IPS-15b (cell line): ENCODE data around the gene FMNL2.

Experiments used
- H3K27me3 ChIP-seq: one replicate; pipeline ENCODE4 v1.6.1; 2013; ENCODE audit warnings: low read length; ENCODE audit not compliant: control insufficient read depth, insufficient read depth
- H3K36me3 ChIP-seq: one replicate; pipeline ENCODE4 v1.6.1; 2013; ENCODE audit warnings: low read length; ENCODE audit not compliant: control insufficient read depth, insufficient read depth
- H3K4me1 ChIP-seq: one replicate; pipeline ENCODE4 v1.6.1; 2013; ENCODE audit warnings: mild to moderate bottlenecking, low read length; ENCODE audit not compliant: control insufficient read depth, insufficient read depth
- H3K4me3 ChIP-seq: one replicate; pipeline ENCODE4 v1.5.1; 2013; ENCODE audit warnings: low read depth, low read length
- H3K9ac ChIP-seq: one replicate; pipeline ENCODE4 v1.6.1; 2013; ENCODE audit warnings: low read depth, mild to moderate bottlenecking, low read length
- H3K9me3 ChIP-seq: one replicate; pipeline ENCODE4 v1.6.1; 2013; ENCODE audit warnings: mild to moderate bottlenecking, low read length; ENCODE audit not compliant: control insufficient read depth, insufficient read depth

FMNL2 gene

DNA sequence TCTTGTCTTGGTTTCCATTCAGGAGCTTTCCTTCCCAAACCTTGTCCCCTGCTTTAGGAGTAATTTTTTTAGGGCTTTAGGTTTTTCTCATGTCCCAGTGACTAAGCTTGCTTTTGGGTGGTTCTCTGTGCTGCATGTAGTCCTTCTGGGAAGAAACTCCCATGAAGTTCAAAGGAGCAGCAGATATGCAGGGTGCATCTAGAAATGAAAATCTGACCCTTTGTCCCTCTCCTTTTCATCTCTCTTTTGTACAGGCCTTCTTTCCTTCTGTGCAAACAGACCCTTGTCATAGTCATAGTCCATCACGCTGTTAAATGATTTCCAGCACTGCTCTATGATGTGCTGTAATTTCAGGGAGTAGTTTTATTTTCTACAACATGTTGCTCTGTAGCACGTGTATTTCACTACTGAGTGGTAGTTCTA, 20.4 kb downstream of the FMNL2 start:
- H3K9me3 ChIP-seq: no peaks in the 10 kb centered on the region
- no peaks in the 10 kb centered on the region for H3K4me1 ChIP-seq
- no peak overlapping the region for H3K9ac ChIP-seq
- H3K36me3 ChIP-seq: no peaks in the 10 kb centered on the region
- no peak overlapping the region for H3K4me3 ChIP-seq
- no peaks in the 10 kb centered on the region for H3K27me3 ChIP-seq

DNA sequence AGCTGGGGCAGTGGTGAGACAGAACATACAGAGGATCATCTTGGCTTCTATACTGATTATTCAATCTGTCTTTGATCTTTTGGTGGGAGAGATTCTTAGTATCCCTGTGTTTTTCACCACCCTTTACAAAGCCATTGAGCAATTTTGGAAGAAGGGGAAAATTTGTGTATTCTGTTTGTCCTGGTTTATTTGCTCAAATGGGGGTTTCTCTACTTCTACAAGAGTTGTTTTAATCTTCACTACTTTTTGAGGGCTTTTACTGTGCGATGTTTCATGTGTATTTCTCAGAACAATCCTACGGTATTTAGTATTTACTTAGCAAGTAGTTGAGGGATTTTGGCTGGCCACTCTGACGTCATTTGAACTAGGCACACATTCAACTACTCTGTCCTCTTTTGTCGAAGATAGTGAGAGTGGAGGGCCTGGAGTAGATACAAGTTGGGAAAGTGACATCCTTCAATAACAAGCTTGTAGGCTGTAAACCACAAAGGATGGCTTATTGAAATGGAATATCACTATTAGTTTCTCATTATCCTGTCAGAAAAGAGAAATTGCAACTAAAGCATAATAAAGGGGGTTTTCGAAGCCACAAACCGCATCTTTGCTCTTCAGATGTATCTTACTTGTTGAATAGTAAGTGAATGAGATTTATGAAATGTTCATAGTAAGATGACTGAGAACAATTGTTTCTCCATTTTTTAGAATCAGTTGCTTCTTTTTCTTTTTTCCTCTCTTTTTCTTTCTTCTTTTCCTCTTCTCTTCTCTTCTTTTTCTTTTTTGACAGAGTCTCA, 24.8 kb downstream of the FMNL2 start:
- H3K36me3 ChIP-seq: no peaks in the 10 kb centered on the region
- H3K27me3 ChIP-seq: no peaks in the 10 kb centered on the region
- no peak overlapping the region for H3K9ac ChIP-seq
- H3K4me3 ChIP-seq: no peak overlapping the region
- no peaks in the 10 kb centered on the region for H3K9me3 ChIP-seq
- no peaks in the 10 kb centered on the region for H3K4me1 ChIP-seq

DNA sequence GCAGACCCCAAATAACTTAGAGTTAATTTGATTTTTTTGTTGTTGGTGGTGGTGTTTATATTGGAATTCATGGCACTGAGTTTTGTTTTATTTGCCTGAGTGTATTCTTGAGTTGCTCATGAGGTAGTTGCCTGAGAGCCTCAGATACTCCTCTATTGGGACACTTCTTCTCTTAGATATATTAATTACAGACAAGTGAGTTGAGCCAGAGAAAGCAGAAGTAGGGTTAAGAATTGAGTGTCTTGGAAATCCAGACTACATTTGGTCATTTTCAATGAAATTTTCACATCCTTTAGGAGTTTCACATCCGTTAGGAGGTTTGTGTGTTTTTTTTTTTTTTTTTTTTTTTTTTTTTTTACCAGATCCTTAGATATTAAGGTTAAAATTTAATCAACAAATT, 29.0 kb downstream of the FMNL2 start:
- H3K4me1 ChIP-seq: peaks cover 1% of the 10 kb centered on the region
- no peak overlapping the region for H3K4me3 ChIP-seq
- no peak overlapping the region for H3K9ac ChIP-seq
- H3K36me3 ChIP-seq: no peaks in the 10 kb centered on the region
- no peaks in the 10 kb centered on the region for H3K9me3 ChIP-seq
- no peaks in the 10 kb centered on the region for H3K27me3 ChIP-seq

DNA sequence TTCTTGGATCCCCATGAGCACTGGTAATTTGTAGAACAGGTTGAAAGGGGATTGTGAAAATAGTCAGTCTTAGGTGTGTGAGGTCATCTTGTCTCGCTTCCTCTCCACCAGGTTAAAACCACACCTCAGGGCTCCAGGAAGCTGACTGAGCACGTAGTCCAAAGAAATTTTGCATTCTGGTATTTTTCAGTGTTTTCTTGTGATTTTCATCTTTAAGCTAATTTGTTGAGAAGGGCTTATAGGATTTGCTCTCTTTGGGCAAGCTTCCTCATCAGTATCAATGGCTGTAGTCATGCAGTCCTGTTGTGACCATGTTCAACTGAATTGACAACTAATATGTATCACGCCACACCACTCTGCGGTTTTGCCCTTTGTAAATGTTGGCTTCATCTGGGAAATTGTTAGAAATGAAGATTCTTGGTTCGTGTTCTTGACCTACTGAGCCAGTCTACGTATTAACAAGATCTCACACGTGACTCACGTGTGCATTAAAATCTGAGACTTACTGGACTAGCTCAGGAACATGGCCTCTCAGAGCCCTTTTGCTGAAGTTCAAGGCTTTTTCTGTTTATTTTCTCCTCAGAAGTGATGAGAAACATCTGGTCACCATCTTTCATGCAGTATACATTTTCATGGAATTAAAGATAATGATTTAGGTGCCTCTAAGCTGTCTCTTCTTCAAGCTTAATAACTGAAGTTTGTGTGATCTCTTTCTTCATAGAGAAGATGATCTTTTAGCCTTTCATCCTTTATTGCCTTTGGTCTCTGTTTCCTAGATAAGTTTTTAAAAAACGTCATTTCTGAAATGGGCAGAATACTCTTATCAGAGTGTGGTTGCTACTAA, 32.8 kb downstream of the FMNL2 start:
- Histone ChIP-seq H3K36me3 (no peaks in the 10 kb centered on the region), H3K4me1 (peaks cover 8% of the 10 kb centered on the region), H3K9ac (no peak overlapping the region), H3K4me3 (no peak overlapping the region), H3K27me3 (no peaks in the 10 kb centered on the region), H3K9me3 (no peaks in the 10 kb centered on the region)

DNA sequence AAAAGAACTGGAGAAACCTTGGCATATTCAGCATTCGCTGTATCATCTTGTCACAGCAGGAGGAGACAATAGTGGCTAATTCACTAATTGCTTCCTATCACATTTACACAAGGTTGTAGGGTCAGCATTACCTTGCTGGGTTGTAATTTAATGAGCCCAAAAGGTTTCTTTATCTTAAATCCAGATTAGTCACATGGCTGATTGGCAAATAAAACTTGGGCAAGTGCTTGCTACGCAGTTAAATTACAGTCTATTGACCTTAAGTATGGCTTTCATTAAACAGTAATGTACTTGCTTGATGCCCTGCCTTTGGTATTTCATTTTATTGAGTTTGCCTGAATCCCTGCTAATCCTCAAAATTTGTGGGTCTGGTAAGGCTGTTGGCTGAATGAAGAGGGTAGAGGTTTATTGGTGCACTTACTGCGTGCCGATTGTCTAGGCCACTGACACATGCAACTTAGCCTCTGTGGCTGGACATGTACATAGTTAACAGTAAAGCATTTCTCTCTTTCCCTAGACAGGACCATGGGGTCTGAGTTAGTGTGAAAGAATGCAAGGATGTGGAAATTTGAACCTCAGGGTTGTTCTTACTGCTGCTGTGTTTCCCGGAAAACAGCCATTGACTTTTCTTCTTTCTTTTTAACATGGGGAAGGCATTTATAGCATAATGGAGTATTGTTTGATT, 34.3 kb downstream of the FMNL2 start:
- Histone ChIP-seq H3K4me1 (peaks cover 8% of the 10 kb centered on the region), H3K27me3 (no peaks in the 10 kb centered on the region), H3K4me3 (no peak overlapping the region), H3K36me3 (no peaks in the 10 kb centered on the region), H3K9ac (no peak overlapping the region), H3K9me3 (no peaks in the 10 kb centered on the region)

DNA sequence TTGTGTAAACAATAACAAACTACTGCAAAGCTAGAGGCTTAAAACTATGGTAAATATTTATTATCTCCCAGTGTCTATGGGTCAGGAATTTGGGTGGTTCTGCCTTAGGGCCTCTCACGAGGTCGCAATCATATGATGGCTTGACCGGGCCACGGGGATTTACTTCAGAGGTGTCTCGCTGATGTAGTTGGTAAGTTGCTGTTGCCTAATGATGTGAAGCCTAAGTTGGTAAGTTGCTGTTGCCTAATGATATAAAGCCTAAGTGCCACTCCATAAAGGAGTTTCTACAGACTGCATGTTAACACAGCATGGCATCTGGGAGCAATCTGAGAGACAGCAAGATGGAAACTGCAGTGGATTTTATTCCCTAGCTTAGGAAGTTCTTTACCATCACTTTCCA, 35.8 kb downstream of the FMNL2 start:
- Histone ChIP-seq H3K4me1 (peaks cover 8% of the 10 kb centered on the region), H3K27me3 (no peaks in the 10 kb centered on the region), H3K4me3 (no peak overlapping the region), H3K9me3 (no peaks in the 10 kb centered on the region), H3K36me3 (no peaks in the 10 kb centered on the region), H3K9ac (no peak overlapping the region)

DNA sequence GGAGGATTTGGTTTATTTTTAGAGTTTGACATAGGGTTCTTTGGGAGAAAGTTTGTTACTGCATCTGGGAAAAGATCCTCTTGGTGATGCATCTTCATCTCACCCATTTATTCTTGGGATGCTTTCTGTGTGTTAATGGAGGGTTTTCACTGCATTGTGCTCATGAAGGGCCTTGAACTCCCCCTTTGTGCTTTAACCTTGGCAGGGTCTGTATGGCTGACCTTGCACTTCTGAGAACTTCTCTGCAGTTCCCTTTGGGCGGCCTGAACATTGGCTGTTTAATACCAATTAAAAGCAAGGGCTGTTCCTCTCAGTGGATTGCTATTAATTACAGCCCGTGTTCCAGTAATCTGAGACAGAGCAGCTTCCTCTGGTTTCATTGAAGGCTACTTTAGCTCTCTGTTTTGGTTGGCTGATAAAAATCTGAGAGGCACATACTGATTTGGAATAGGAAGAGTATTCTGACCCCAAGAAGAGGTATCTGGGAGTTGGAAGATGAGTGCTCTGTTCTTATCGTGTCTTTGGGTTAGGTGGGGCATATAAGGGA, 37.5 kb downstream of the FMNL2 start:
- H3K4me1 ChIP-seq: peaks cover 8% of the 10 kb centered on the region
- H3K9ac ChIP-seq: no peak overlapping the region

DNA sequence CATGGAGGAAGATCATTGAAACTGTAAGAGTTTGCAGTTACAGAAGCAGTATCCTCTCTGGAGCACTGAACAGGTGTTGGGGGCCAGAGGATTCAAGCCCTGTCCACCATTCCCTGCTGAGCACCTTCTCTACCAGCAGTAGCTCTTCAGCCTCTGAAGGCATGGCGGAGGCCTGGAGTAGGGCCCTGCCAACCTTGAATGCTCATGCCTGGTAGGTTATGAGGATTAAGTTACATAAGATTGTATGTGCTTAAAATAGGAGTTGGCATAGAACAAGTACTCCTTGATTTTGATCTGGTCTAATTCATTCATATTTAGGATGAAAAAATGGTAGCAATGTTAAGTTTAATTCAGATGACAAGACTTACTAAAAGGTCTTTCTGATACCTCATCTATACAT, 40.2 kb downstream of the FMNL2 start:
- Histone ChIP-seq H3K4me1 (peaks cover 2% of the 10 kb centered on the region), H3K36me3 (no peaks in the 10 kb centered on the region), H3K4me3 (no peak overlapping the region), H3K9ac (no peak overlapping the region), H3K27me3 (no peaks in the 10 kb centered on the region), H3K9me3 (no peaks in the 10 kb centered on the region)

More for the DNA sequence above, 37.5 kb downstream of the FMNL2 start:
- Histone ChIP-seq H3K36me3 (no peaks in the 10 kb centered on the region), H3K4me3 (no peak overlapping the region), H3K27me3 (no peaks in the 10 kb centered on the region), H3K9me3 (no peaks in the 10 kb centered on the region)

DNA sequence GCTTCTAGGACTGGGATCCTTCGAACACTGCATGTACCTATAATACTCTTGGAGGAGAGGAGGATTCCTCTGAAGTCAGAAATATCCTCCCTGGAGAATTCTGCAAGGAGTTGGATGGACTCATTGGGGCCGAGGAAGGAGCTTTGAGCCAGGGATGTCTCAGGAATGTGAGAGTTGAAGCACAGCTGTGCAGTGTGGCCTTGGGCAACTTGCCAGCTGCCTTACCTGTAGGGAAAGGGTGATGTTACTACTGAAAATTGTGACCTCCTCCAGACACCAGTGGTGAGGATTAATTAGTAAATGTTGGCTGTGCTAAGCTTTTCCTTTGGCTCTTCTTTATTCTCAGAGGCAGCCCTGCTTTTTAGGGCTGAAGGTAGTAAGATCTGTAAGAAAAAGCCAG, 41.4 kb downstream of the FMNL2 start:
- Histone ChIP-seq H3K4me1 (peaks cover 10% of the 10 kb centered on the region), H3K9ac (no peak overlapping the region), H3K9me3 (no peaks in the 10 kb centered on the region)

DNA sequence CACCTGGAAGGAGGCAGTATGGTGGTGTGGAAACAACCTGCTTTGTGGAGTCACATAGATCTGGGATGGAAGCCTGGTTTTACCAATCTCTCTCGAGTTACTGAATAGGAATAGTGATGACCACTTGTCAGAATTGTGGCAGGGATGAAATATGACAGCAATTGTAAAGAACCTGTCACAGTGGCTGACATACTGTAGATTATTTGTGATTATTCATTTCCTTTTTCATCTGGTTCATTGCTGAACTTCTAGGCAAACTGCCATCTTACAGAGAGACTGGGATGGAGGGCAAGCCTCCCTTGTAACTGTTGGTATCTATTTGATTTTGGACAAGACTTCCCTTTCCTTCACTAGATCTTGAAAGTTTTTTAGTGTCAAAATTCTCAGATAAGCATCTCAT, 42.0 kb downstream of the FMNL2 start:
- Histone ChIP-seq H3K9ac (no peak overlapping the region), H3K4me1 (peaks cover 11% of the 10 kb centered on the region), H3K27me3 (no peaks in the 10 kb centered on the region)

More for the DNA sequence above, 41.4 kb downstream of the FMNL2 start:
- Histone ChIP-seq H3K36me3 (no peaks in the 10 kb centered on the region), H3K27me3 (no peaks in the 10 kb centered on the region), H3K4me3 (no peak overlapping the region)

DNA sequence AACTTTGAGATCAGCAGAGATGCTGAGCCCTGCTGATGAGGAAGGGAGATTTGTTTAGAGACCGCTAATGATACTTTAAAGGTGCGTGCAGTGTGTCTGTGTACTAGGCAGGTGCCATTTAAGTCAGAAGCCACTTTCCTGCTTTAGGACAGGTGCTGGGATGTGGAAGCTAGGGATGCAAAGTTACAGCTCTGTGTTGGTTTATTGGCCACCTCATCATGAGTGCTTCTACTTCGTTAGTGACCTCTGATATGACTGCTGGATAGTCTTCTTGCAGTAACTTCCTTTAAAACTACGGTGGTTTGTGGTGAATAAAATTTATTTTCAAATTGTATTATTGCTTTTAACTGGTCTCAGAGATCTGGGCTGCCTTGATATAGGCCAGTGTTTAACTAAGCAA, 44.1 kb downstream of the FMNL2 start:
- H3K36me3 ChIP-seq: no peaks in the 10 kb centered on the region
- peaks cover 11% of the 10 kb centered on the region for H3K4me1 ChIP-seq
- H3K4me3 ChIP-seq: no peak overlapping the region
- H3K27me3 ChIP-seq: no peaks in the 10 kb centered on the region
- no peak overlapping the region for H3K9ac ChIP-seq
- no peaks in the 10 kb centered on the region for H3K9me3 ChIP-seq

More for the DNA sequence above, 42.0 kb downstream of the FMNL2 start:
- Histone ChIP-seq H3K36me3 (no peaks in the 10 kb centered on the region), H3K9me3 (no peaks in the 10 kb centered on the region), H3K4me3 (no peak overlapping the region)
